HG03469 (cell line): Measurements from ENCODE around the gene KRTAP1-3.
"Not testable (repeated sequence)": the region's sequence is repeated elsewhere in the genome, so short reads cannot be mapped to it uniquely, and the experiment has no call there.

Experiments
- ATAC-seq: cut with Tn5 transposase; IDR thresholded peaks from one replicate; pipeline ENCODE4 v1.9.1; 2021; ENCODE audit warnings: mild to moderate bottlenecking, moderate library complexity, moderate number of reproducible peaks; ENCODE audit not compliant: unreplicated experiment

The KRTAP1-3 gene, protein sequence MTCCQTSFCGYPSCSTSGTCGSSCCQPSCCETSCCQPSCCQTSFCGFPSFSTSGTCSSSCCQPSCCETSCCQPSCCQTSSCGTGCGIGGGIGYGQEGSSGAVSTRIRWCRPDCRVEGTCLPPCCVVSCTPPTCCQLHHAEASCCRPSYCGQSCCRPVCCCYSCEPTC

DNA sequence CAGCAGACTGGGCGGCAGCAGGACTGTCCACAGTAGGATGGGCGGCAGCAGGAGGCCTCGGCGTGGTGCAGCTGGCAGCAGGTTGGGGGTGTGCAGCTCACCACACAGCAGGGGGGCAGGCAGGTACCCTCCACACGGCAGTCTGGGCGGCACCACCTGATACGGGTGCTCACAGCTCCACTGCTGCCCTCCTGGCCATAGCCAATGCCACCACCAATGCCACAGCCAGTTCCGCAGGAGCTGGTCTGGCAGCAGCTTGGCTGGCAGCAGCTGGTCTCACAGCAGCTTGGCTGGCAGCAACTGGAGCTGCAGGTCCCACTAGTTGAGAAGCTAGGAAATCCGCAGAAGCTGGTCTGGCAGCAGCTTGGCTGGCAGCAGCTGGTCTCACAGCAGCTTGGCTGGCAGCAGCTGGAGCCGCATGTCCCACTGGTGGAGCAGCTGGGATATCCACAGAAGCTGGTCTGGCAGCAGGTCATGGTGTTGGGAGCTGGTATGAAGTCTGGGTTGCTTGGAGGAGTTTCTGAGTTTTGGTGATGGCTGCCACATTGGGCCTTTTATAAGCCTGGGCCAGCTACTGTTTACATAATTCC is at the start of gene KRTAP1-3:
Gene KRTAP1-3 (minus strand): TSS at position 529 of the 590 bp plus-strand sequence. CDS start 53 bp downstream, at position 476.
- ATAC-seq, result not testable (repeated sequence)

DNA sequence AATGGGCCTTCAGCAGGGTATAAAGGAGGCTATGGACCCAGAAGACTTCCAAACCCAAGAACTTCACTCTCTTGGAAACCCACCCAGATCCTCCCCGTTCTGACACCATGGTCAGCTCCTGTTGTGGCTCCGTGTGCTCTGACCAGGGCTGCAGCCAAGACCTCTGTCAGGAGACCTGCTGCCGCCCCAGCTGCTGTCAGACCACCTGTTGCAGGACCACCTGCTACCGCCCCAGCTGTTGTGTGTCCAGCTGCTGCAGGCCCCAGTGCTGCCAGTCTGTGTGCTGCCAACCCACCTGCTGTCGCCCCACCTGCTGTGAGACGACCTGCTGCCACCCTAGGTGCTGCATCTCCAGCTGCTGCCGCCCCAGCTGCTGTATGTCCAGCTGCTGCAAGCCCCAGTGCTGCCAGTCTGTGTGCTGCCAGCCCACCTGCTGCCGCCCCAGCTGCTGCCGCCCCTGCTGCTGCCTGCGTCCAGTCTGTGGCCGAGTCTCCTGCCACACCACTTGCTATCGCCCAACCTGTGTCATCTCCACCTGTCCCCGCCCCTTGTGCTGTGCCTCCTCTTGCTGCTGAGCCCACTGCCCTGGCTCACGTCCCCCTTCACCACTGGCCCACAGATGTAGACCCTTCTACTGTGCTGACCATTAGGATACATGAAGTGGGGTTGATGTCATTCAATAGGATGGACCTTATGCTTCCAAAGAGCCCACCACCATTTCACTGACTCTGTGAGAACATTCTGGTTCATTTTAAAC is 49.6 kb upstream of the KRTAP1-3 start, which contains the start of gene KRTAP4-7:
Gene KRTAP4-7 (plus strand): TSS at position 51 of the 757 bp plus-strand sequence. CDS start 57 bp downstream, at position 108.
- not testable (repeated sequence) for ATAC-seq

DNA sequence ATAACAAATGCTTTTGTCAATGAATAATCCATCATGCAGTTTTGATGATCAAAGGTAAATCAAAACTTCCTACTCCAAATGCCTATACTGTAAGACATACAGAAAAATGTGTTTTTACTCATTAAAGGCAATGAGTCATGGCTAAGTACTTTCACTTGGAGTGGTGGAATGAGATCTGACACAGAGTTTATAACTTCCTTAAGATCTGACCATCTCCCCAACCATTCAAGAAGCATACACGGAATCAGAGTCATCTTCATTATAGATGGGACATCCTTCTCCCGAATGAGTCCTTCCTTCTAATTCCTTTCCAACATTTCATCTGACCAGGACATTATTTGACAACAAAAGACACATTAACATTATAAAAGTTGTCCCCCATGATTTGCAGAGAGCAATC is 48.8 kb upstream of the KRTAP1-3 start:
- not testable (repeated sequence) for ATAC-seq

DNA sequence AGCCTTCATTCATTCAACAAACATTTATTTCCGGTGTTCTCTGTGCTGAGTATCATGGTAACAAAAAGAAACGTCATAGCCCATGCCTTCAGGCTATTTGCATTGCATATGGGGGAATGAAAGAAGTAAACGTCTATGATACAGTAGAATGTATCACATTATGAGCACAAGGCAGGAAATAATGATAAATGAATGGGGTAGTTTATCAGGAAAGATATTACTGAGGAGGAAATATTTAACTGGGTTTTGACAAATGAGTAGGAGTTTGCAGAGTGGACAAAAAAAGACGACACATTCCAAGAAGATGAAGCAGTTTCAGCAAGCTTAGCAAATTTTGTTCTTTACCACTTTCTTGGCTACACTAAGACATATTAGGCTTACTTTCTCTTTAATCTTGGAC is 48.0 kb upstream of the KRTAP1-3 start:
- no peak for ATAC-seq

DNA sequence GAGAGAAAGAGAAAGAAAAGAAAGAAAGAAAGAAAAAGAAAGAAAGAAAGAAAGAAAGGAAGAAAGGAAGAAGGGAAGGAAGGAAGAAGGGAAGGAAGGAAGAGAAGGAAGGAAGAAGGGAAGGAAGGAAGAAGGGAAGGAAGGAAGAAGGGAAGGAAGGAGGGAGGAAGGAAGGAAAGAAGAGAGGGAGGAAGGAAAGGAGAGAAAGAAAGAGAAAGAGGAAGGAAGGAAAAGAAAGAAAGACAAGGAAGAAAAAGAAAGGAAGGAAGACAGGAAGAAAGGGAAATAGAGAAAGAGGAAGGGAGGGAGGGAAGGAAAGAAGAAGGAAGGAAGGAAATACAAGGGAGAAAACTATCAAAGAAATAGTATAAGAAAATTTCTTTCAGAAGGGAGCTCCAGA is 42.1 kb upstream of the KRTAP1-3 start:
- no peak for ATAC-seq

DNA sequence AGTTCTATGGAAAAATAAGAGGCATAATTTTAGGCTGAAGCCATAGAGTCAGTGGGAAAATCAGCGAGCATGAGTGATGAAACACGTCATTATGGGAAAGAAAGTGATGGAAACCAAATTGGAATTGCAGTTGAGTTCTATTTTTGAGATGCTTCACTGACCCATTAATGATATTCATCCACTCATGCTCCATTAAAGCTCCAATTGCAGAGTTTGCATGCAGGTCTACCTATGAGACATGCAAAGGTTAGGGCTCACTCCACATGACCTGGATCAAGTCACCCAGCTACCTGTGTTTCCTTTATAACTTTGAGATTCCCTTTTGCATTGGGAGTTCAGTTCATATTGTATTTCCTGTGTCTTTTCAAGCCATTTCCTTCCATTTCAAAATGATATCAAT is 39.0 kb upstream of the KRTAP1-3 start:
- no peak for ATAC-seq

DNA sequence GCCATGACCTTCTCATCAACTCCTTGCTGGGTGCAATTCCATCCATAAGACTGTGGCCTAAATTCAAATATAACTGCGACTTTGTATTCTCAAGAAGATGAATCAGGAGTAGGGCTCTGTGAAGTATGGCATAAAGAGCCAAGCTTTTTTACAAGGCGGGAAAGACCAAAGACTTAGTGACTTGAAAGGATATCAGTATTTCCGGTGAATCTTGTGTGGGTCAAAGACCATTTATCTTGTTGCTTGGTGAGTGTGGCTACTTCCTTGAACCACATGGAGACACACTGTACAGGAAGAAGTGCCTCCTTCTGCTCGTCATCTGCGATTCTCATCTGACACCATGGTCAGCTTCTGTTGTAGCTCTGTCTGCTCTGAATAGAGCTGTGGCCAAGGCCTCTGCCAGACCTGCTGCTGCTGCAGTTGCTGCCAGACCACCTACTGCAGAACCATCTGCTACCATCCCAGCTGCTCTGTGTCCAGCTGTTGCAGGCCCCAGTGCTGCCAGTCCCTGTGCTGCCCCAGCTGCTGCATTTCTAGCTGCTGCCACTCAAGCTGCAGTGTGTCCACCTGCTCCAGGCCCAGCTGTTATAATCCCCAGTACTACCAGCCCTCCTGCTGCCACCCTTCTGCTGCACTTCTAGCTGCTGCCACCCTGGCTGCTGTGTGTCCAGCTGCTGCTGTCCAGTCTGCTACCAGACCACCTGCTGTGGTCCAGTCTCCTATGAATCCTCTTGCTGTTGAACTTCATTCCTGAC is 37.1 kb upstream of the KRTAP1-3 start:
- no peak for ATAC-seq

DNA sequence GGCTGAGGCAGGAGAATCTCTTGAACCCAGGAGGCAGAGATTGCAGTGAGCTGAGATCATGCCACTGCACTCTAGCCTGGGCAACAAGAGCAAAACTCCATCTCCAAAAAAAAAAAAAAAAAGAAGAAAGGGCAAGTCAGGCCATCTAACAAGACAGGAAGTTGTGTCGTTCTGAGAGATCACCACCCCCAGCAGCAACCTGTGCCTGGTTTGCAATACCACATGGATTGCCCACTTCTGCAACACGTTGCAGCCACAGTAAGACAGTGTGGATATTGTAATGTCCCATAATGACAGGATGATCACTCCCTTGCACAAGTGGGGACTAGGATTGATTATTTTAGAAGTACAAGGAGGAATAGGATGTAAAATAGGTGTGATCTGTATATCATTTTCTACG is 34.4 kb upstream of the KRTAP1-3 start:
- no peak for ATAC-seq

DNA sequence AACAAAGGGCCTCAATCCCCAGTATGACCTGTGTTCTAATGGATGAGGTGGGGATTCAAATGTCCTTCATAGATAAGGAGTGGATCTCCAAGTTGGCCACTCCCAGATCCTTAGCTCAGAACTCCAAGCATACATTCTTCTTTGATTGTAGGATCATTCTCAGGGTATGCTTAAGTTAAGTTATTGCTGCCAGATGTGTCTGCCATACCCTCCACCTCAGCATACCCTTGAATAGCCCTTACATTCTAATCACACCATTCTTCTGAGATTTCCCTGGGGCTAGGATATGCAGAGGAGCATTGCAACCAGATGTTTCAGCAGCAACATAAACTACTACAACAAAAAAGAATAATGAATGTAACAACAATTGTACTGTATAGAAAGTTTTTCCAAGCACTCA is 32.6 kb upstream of the KRTAP1-3 start:
- ATAC-seq, result no peak

DNA sequence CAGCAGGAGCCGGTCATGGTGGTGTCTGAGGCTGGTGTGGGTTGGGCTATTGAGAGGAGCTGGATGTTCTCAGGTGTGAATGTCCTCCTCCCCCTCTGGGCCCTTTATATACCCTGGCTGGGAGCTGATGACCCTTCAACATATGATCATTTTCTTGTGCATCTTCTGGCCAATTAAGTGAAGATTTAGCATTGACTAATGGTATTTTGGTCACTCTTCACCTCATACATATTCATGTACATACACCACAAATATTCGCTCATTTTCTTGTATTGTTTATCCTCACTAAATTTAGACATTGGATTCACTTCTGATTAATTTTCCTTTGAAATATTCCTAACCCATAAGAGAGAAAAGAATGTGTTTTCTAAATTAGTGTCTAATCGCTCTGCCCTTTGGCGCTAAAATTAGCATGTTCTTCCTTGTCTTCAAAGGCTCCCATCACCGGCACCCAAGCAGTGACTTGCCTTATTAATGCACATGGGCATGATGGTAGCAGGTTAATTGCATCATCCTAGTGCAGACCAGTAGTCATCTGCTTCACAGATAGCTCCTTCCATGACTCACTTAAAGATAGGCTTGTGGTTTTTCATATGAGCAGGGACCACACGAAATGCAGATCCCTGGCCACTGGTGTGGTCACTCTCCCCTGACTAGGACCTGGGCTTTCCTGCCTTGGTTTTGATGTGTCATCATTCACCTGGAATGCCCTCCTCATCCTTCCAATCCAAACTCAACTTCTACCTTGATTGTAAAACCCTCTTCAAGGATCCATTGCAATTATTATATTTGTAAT is 31.4 kb upstream of the KRTAP1-3 start, which contains the start of gene KRTAP2-4:
Gene KRTAP2-4 (minus strand): TSS at position 51 of the 796 bp plus-strand sequence. CDS start 34 bp downstream, at position 17.
- no peak for ATAC-seq

DNA sequence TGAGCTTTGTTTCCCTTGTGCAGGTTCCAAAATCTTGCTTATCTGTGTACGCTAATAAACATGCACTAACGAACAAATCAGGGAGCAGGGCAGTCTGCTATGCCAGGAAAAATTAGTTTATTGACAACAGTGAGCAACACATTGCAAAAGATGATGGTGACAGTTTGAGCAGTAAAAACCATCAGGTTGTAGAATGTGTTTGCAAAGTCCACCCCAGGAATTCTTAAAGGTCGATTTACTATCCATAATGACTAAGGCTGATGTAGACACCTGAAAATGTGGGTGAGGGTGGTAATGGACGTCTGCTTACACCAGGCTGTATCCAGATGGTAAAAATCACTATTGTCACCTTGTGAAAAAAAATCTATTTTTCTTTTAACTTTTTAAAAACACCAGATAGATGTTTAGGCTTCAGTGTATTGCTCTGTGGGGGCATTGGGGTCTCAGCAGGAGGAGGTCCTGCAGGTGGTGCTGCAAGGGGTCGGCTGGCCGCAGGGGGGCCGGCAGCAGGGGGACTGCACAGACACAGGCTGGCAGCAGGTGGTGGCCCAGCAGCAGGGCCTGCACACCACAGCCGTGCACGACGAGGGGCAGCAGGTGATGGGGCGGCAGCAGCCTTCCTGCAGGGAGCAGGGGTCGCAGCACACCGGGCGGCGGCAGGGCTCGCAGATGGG is 30.5 kb upstream of the KRTAP1-3 start:
- ATAC-seq, result not testable (repeated sequence)

DNA sequence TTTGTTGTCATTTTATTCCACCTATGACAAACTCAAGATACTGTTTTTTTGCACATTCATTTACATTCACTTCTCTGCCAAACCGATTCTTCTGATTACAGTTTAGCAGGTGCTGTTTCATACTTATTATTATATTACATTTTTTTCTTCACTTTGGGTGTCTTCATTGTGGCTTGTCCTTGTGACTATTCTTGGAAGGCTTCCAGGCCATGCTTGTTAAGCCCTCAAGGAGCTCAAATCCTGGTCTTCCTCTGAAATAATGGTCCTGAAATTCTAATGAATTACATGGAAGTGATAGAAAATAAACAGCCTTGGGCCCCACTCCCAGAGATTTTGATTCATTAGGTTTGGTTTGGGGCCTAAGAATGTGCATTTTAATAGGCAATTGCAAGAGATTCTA is 29.6 kb upstream of the KRTAP1-3 start:
- no peak for ATAC-seq

DNA sequence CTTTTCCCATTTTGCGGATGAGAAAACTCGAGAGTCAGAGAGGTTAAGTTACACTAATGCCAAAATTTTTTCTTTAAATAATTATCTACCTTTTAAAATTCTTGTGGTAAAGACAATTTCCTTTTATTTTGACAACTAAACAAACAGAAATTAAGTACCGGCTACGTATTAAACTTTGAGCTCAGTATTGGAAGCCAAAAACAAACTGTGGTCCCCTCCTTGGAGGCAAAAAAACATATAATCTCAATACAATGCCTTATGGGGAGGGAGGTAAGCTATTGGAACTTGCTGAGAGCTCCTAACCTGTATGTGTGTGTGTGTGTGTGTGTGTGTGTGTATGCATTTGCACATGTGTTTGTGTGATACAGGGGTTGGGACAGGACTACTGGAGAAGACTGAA is 28.8 kb upstream of the KRTAP1-3 start:
- no peak for ATAC-seq

DNA sequence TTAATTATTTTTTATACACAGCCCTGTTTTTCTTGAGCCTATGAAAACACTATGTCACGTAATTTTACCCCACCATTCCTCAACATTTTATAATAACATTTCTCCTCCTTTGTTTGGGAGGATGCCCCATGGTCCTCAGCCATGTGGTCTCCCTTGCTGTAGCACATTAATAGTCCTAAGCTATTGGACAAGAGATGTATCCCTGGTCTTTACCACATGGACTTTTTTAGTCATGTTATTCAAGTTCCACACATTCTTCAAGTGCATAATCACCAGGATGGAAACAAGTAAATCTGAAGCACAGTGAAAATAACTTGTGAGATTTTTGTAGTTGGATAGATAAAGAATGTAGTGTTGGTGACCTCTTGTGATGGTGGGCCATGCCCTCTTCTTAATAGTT is 27.3 kb upstream of the KRTAP1-3 start:
- ATAC-seq, result no peak

DNA sequence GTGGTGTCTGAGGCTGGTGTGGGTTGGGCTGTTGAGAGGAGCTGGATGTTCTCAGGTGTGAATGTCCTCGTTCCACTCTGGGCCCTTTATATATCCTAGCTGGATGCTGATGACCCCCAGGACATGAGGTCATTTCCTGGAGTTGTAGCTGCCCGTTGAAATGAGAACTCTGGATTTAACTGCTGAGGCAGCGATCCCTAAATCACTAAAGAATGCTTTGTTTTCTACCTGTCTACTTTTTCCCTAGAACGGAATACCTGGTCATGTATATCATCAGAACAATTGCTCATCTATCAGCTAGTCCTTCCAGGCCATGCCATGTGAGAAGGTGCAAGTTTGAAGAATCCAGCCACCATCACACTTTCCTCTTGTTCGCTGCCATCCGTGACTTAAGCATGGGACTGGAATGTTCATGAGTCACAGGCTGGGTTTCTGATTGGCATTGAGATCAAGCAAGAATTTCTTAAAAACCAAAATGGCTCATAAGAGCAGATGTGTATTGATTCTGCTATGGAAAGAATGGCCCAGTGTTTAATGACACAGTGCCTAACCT is 25.5 kb upstream of the KRTAP1-3 start, which contains the start of gene KRTAP2-3:
Gene KRTAP2-3 (minus strand): TSS at position 63 of the 553 bp plus-strand sequence. CDS start 64 bp downstream, outside the sequence.
- ATAC-seq, result no peak

DNA sequence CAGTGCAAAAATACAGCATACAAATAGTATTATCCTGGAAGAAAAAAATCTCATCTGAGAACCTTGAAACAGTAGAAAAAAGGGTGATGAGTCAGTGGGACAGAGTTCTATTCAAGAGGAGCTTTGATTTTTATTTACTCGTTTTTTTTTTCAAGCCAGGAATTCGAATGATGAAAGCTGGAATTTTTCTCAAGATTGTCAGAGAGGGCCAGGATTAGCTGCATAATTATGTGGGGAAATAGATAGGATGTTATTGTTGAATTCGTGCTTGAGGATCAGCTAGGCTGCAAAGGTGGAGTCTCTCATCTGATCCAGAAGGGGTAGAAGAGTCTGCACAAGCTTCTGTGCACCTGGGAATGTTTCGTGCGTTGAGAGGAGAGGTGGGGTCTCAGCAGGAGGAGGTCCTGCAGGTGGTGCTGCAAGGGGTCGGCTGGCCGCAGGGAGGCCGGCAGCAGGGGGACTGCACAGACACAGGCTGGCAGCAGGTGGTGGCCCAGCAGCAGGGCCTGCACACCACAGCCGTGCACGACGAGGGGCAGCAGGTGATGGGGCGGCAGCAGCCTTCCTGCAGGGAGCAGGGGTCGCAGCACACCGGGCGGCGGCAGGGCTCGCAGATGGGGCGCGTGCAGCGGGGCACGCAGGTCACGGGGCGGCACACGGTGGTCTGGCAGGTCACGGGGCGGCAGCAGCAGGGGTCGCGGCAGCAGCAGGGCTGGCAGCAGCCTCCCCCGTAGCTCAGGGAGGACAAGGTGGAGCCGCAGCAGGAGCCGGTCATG is 24.8 kb upstream of the KRTAP1-3 start:
- not testable (repeated sequence) for ATAC-seq

DNA sequence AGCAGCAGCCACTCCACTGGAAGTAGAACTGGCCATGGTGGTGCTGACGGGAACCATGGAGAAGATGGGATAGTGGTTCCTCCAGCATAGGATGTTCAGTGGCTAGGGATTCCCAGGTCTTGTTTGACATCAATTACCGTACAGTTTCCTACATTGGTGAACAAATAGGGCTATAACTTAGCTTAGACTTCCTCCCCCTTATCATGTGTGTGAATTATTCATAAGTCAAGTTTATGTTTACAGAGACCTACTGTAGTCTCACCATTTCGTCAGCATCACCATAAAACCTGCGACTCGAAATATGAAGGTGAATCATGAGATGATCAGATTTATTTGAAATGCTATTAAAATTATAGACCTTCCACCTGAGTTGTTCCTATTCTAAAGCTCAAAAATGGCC is 24.1 kb upstream of the KRTAP1-3 start:
- ATAC-seq, result no peak

DNA sequence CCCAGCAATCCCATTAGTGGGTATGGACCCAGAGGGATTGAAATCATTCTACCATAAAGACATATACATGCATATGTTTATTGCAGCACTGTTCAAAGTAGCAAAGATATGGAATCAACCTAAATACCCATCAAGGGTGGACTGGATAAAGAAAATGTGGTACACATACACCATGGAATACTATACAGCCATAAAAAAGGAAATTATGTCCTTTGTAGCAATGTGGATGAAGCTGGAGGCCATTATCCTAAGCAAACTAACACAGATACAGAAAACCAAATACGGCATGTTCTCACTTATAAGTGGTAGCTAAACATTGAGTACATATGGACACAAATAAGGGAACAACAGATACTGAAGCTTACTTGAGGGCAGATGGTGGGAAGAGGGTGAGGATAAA is 22.9 kb upstream of the KRTAP1-3 start:
- no peak for ATAC-seq

DNA sequence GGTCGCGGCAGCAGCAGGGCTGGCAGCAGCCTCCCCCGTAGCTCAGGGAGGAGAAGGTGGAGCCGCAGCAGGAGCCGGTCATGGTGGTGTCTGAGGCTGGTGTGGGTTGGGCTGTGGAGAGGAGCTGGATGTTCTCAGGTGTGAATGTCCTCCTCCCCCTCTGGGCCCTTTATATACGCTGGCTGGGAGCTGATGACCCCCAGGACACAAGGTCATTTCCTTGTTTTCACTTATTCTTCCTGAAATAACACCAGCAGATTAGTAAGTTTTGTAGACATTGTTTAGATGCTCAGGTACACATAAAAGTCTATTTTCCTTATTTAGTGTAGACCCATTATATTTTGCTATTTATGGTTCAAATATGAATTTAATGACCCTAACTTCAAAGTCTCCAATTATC is 20.5 kb upstream of the KRTAP1-3 start, which contains the start of gene KRTAP2-2:
Gene KRTAP2-2 (minus strand): TSS at position 101 of the 400 bp plus-strand sequence. CDS start 19 bp downstream, at position 82.
- ATAC-seq, result not testable (repeated sequence)
